ENCODE measurements around the gene NECAB2.

Gene NECAB2

DNA sequence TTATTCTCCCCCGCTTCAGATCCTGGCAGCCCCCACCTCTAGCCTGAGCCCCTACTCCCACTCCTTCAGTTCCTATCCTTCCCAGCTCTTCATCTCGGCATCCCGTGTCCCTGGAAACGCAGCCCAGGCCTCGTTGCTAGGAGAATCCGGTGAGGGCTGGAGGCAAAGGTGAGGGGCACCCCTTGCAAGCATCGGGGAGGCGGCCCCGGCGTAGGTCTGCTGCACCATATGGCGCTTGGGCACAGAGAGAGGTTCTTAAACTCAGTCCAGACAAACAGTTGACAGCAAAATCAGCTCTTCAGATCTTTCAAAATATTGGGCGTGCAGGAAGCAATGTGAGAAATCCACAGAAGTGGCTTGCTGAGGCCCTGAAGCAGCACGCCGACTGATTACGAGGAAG lies 59.6 kb downstream of the NECAB2 start:
- no peak for DNase-seq

DNA sequence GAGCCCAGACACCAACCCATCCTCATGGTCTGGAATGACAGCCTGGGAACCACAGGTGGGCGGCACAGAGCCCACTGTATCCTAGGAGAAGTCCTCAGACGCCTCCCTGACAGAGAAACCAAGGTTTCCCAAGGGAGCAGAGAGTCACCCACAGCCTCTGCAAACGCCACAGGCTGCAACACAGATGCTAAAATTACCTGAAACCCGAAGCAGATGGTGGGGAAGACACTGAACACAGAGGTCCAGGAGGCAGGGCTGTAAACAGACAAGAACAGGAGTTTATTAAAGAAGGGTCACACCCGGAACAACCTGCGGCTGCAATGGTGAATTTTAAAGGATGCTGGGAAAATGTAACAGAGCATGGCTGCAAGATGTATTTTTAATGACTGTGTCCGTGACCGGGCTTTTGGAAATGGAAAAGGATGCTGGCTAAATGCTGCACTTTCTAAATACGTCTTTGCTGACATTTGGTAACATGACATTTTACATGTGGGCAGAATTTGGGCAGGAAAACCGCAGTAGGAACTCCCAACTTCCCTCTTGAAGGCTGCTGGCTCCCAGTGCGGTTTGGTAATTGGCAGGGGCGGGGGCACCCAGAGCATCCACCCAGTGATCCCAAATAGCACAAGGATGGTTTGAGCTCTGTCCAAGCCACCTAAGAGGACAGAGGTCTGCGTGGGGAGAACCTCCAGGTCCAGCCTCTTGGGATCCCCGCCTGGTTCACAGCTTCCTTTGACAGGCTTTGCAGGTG lies 61.4 kb downstream of the NECAB2 start:
- no peak for DNase-seq

DNA sequence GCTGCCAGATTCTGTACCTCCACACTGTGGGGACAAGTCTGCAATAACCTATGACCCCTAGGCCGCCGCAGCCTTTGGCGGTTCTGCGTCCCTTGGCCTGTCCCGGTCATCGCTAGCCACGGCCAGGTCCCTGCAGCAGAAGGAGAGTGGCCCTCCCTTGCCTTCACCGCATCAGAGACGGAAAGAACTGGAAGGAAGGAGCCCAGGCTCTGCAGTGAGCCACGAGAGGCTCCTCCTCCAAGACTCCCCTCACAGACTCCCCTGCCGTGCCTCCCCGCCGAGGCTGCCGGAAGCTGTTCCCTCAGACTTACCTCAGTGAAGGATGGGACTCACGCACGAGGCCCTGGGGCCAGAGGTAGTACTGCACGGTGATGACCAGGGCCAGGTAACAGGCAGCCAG lies 63.5 kb downstream of the NECAB2 start:
- no peak for DNase-seq

DNA sequence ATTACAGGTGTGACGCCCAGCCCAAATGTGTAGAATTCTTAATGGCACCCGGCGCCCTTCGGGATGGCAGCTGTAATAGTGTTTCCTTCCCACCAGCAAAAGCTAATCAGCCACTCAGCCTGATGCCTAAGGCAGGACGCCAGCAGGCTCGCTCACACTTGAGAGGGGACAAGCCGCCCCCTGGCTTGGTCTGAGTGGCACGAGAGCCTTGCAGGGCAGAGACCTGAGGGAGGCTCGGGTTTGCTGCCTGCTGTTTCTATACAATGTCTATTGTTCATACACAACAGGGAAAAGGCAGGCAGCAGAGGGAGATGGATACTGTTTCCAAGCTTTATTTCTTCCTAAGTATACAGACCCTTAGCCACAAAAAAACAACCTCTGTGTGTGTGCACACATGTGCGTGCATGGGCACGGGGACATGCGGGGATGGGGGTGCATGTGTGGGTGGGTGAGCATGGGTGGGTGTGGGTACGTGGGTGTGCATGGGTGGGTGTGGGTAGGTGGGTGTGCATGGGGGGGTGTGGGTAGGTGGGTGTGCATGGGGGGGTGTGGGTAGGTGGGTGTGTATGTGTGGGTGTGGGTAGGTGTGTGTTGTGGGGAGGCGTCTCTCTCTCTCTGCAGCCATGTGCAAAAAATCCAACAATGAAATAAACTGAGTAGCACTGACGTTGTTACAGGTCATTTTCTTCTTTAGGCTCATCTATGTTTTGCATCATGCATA lies 64.6 kb downstream of the NECAB2 start:
- DNase-seq, result no peak

DNA sequence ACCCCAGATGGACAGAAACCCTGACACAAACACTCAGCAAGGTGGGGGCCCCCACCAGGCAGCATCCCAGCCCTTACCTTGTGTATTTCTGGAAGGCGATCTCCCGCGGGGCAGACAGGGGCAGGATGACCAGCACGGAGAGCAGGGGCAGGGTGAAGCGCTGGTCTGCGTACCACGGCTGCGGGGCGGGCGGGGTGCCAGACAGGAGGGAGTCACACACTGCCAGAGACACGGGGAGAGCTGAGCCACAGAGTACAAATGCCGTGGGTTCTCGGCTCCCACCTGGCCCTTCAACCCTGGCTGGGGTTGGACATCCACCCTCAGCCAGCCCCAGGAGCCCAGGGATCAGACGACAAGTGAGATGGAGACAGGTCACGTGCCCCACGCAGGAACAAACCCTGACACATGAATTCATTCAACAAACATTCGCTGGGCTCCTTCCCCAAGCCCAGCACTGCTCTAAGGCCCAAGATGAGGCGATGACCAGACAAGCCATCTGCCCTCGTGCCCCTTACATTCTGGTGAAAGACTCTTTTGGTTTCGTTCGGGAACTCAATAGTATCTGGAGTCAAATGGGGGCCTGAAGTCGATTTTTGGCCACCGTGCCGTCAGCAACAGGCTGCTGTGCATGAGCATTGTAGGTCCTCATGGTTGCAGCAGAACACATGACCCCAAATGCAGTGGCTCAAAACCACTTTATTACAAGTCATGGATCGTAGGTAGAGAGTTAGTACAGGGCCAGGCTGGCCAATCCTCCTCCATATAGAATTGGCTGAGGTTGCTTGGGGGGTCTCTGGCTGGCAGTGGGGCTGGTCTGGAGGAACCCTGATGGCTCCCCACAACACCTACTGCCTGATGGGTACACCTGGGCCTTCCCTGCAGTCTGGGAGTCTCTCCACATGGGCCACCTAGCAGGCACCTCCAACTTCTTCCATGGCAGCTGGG lies 65.5 kb downstream of the NECAB2 start:
- no peak for DNase-seq

DNA sequence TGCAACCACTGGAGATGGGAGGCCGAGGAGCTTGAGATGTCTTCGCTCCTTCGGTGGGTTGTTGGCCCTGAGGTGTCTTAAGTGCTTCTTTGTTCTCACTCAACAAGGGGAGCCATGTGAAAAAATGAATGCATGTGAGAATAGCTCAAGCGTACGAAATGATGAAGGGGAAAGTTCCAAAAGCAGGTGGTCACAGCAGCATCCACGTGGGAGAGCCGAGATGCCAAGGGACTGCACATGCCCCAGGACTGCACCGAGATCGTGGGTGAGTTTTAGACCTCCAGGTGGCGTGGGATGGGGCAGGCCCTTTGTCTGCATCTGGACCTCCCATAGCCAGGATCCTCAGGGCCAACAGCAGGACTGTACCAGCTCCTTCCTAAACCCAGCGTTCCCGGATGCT lies 66.5 kb downstream of the NECAB2 start:
- no peak for DNase-seq

DNA sequence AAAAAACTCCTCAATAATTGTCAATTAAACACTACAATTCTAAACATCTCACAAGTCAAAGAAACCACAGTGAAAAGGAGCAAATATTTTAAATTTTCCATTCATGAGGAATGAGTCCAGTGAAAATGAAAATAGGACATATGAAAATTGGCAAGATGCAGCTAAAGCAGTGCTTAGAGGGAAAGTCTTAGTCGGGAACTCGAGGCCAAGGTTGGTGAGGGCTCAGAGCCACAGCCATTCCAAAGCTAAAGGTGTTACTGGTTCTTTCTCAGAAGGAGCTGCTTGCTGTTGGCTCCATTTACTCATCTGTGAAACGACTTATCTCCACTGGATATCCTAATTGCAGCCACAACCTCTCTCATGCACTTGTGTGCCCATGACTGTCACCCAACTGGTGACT lies 68.1 kb downstream of the NECAB2 start:
- no peak for DNase-seq

DNA sequence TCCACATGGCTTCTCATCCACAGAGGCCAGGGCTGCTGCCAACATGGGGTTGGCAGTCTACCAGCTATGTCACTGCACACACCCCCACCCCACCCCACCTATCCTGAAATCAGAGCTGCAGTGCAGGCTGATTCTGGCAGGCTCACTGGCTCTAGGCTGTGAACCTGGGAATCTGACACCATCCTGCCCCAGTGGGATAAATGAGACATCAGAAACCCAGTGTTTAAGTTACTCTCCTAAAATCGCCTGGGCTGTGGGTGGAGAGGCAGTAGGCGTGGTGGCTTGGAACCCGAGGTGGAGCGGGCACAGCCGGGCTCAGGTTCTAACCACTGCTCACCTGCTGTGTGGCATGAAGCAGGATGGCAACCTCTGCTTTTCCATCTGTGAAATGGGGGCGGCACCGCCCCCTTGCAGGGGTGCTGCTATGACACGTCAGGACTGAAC lies 69.0 kb downstream of the NECAB2 start:
- DNase-seq, result no peak

DNA sequence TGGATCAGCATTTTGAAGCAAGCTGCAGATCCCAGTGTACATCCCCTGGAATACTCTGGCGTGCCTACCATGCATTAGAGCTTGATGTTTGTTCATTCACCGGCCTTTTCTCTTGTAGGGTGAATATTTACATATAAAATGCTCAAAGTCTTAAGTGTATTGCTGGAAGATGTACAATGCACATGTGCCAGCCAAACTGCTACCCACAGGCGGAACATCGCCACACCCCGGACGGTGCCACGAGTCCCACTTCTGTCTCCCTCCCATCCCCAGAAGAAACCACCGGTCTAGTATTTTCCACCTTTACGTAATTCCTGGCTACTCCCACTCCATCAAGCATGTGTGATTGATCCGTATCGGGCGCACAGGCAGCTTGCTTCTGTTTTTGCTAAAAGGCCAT lies 70.4 kb downstream of the NECAB2 start:
- no peak for DNase-seq

DNA sequence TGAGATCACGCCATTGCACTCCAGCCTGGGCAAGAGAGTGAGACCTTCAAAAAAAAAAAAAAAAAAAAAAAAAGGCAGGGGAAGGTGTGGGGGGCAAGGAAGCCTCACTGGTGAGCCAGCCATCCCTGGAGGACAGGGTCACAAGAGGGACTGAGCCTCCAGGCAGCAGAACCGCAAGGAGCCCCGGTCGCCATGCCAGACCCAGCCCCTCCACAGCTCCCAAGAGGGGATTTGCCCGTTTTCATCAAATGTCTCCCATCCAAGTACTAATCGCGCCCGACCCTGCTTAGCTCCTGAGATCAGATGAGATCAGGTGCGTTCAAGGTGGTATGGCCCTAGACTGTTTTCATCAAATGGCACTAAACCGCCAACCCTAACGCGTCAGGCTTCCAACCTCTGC lies 71.7 kb downstream of the NECAB2 start:
- DNase-seq, result no peak

DNA sequence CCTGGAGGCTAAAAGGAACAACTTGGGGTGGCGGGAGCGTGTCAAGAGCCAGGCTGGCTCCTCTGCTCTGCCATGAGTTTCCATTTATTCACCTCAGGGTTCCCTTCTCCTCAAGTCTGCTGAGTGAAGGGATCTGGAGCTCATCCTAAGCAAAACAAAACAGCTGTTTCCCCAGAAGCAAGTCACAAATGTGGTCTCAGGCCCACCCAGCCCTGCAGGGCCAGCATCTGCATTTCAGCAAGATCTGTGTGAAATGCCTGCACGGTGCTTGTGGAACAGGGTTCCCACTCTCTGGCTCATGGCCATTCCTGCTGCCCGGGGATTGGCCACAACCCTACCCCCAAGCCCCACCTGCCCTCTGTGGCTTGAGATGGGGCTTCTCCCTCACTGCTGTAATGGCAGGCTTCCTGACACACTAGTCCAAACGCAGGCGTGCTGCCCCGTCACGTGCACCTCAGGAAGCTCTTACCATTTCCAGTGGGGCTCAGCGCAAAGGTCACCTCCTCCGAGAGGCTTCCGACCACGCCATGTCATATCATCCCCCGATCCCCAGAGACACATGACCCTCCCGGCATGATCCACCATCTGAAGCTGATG lies 72.3 kb downstream of the NECAB2 start:
- no peak for DNase-seq

DNA sequence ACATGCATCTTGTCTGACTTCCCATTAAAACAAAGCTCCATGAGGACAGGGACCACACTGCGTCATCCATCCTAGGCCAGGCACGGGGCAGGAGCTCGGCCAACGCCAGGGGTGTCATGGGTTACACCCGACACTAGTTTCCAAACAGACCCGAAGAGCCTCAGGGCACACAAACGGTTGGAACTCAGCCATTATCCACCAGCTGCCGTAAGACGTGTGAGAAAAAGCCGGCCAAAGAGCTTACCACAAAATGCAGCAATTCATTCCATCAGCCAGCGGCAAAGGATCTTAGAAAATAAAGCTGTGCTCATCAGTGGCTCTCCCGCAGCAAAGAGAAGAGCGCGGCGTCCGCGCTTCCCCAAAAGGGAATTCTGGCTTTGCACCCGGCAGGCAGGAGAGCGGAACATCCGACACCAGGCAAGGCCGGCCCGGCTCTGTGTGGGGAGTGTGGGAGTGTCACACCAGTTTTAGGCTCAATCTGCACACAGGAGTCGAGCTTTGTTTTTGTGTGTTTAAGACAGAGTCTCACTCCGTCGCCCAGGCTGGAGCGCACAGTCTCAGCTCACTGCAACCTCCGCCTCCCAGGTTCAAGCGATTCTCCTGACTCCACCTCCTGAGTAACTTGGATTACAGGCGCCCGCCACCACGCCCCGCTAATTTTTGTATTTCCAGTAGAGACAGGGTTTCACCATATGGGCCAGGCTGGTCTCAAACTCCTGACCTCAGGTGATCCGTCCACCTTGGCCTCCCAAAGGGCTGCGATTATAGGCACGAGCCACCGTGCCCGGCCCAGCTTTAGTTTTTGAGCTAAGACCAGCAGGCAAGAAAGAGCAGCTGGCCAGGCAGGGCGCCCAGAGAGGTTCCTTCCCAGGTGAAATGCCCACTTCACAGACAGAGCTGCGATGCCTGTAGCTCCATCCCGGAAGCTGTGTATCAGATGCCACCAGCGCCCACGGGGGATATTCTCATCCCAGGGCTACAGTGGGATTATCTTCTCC lies 73.1 kb downstream of the NECAB2 start:
- DNase-seq, result no peak

DNA sequence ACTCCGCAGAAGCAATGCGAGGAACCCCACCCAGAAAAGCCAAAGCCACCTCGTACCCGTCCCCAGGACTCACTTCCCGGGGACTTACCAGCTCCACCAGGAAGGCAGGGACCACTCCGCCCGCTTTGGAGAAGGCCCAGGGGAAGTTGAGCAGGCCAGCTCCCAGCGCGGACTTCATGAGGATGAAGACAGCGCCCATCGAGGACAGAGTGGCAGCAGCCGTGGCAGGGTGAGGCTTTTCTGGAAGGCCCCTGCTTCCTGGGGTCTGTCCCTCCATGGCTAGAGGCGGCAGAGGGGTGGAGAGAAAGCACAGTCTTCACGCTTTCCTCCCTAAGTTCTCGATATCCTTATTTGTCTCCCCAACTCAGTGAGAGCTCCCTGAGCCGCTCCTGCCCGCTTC lies 73.8 kb downstream of the NECAB2 start:
- DNase-seq, result no peak

DNA sequence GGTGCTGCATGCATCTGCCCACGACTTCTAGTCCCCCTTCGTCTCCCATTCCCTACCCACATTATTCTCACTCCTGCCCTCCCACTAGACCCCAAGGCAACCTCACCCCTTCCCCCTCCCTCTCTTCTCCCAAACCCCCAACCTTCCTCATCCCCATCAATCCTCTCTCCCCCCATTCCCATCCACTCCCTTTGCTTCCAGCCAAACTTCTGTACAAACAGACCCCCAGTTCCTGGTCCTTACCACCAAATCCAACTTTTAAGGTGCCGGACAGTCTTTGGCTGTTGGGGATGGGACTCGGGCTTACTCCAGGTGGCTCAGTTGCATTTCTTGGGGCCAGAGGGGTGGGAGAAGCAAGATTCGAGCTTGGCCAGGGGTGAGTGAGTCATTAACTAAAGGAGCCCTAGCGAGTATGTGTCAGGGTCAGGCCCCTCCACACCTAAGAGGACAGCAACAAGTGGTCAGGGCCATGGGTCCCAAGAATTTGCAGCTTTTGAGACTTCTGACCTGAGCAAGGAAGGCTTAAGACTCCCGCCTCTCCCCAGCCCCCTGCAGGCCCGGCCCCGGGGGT lies 74.3 kb downstream of the NECAB2 start, which contains the start of gene SLC38A8:
Gene SLC38A8, minus strand, starts transcription at position 488 of the 571 bp plus-strand sequence. CDS start 638 bp downstream, outside the sequence.
- DNase-seq, result no peak

DNA sequence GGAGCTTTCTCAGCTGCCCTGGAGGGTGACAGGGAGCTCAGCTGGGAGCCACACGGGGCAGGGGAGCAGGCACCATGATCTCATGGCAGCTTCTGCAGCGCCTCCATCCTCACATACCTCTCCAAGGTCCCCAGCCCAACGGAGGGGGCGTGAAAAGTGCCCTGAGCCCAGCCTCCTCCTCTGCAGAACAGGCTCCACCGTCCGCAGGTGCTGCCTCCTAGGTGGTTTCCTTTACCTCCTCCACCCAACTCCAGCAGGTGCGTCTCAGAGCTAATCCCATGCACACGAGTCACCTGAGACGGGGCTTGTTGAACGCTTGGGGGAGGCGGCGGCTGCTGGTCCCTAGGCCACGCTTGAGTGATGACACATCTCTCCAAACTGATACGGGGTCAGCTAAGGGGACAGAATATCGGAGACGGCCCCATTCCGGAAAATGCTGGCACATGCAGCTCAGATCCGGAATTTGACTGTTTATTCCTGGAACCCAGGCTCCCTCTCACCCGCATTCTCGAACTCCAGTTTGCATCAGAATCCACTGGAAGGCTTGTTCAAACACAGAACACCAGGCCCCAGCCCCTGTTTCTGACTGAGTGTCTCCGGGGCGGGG lies 74.9 kb downstream of the NECAB2 start:
- no peak for DNase-seq

DNA sequence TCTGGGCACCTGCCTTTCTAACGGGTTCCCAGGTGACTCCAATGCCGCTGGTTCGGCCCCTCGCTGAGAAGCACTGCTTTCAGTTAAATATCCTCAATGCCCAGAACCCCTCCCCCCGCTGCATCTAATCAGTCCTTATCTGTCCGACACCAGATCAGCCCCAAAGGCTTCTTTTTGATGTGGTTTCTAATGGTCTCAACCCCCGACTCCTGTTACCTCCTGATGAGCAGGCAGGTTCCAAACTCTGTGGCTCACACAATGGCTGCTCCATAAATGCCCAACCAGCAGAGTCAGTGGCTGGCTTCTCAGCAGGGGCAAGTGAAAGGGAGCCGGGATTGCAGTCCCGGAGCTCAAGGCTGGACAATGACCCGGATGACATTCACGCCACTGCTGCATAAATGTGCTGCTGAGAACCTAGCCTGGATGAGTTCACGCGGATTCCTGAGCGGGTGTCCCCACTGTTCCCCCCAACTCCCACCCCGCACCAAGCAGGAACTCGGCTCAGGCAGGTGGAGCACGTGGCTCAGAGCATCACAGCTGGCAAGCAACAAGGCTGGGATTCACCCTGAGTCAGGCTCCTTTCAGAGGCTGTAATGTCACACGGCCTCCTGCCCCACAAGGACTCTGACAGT lies 75.6 kb downstream of the NECAB2 start:
- DNase-seq, result no peak

DNA sequence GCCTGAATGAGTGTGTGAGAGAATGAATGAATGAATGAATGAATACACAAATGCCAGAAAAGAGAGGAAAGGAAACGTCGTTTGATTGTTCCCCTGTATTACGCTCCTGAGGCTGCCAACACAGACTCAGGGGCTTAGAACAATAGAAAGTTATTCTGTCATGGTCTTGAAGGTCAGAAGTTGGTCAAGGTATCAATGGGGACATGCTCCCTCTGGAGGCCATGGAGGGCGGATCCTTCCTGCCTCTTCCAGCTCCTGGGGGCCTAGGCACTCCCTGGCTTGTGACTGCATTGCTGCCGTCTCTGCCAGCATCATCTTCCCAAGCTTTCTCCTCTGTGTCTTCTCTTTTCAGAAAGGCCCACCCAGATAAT lies 76.1 kb downstream of the NECAB2 start:
- no peak for DNase-seq

DNA sequence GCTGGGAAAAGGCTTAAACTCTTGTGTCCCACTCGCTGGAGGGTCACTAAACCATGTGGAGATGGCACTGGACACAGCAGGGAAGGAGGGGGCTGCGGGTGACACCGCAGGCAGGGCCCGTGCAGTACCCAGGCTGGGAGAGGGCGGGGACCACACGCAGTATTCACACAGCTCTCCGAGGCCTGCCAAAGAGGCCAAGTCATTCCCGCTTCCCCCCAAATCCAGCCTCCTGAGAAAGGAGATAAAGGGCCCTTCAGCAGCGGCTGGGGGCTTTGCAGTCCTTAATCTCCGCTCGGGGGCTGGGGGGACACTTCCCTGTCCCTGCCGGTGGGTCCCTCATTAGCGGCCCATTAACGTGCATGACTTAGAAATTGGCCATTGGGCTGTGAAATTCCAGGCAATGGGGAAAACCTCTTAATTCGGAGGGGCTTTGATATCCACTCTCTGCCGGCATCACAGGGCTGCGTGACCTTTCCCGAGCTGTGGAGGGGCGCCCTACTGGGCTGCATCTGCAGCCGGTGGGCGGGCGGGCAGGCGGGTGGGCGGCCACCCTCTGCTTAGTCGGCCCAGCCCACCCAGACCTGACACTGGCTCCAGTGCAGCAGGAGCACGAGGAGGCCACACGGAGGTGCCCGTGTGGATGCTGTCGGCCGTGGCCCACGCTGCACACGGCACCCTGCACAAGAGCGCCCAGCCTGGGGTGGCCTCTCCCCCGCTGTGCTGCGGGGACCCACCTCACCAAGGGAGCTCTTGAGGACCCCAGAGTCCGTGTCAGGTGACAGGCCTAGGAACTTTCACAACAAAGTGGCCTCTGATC lies 77.2 kb downstream of the NECAB2 start:
- DNase-seq, result no peak

DNA sequence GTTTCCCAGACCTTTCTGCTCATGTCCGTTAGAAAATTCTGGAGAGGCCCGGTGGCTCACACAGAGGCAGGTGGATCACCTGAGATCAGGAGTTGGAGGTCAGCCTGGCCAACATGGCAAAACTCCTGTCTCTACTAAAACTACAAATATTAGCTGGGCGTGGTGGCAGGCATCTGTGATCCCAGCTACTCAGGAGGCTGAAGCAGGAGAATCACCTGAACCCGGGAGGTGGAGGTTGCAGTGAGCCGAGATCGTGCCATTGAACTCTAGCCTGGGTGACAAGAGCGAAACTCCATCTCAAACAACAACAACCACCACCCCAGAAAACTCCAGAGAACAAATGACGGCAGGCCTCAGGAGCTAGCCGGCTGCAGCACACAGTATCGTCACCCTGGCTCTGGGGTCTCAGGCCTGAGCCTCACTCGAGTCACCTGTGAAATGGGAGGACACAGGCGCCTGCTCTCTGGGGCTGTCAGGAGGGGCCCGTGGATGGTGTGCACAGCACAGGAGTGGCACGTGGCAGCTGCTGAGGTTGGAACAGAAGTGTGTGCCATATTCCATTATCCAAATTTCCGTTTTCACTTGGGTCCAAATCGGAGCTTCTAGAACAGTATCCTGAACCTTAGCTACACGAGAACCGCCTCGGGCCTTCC lies 77.9 kb downstream of the NECAB2 start:
- DNase-seq, result no peak

Data from activated CD4-positive, alpha-beta T cell treated with anti-CD3 and anti-CD28 coated beads, Interleukin-10, Interleukin-2, amounts not matched to agents 100 ng/mL and 50 ng/mL, durations not matched to agents 16 hours and 8 hours (primary cell).